Peyer's patch (tissue), 4 donors: ENCODE data around the gene VAV3. TPM values are rescaled to one million over a fixed set of nuclear protein-coding genes. Genes with fewer than 3 reads are reported as not detected.

Experiments used
- small RNA-seq, 2 donors: library from RNA; depleted of rRNA; stranded (forward); fragments of <200 nt; gene quantifications; one replicate each; pipeline ENCODE3, GENCODE V24; 2016
- total RNA-seq, 4 donors: library from RNA; depleted of rRNA; stranded (reverse); fragments of >200 nt; gene quantifications; one replicate each; pipeline ENCODE4 v1.1.0, GENCODE V29; 2016

The VAV3 gene
- total RNA-seq, 4 donors from 2014 or later = 32.1 to 60.9 (median 41.5) TPM

Small RNAs within 50 kb of the gene (small RNA-seq; reads per million reads assigned to genes)
- gene MIR7852 = 0 reads per million in 2 donors

Other genes with a start within 250 kb of the VAV3 start
- 100 to 1,000 TPM in 1 of 4 donors, 10 to 100 TPM in 3; 30.5 to 108 (median 62.2) TPM for gene SLC25A24, start 235.2 kb upstream of the VAV3 start, total RNA-seq